Lower leg skin (tissue), 3 donors: ENCODE results near the gene RAB30.

Experiments
- POLR2A ChIP-seq, 2 donors: fragments of 450-650 bp; IDR thresholded peaks; one replicate each; pipeline ENCODE4 v1.6.1; 2016 to 2017; ENCODE audit warnings: antibody characterized with exemption in 2 of 2, mild to moderate bottlenecking in 1 of 2, moderate library complexity in 1 of 2
- TF ChIP-seq, protein P1 (sequence below), 3 donors: fragments of 450-650 bp; IDR thresholded peaks; one replicate each; pipeline ENCODE4 v1.5.1; 2016; ENCODE audit warnings: antibody characterized with exemption in 3 of 3, mild to moderate bottlenecking in 3 of 3, moderate library complexity in 2 of 3

DNA sequence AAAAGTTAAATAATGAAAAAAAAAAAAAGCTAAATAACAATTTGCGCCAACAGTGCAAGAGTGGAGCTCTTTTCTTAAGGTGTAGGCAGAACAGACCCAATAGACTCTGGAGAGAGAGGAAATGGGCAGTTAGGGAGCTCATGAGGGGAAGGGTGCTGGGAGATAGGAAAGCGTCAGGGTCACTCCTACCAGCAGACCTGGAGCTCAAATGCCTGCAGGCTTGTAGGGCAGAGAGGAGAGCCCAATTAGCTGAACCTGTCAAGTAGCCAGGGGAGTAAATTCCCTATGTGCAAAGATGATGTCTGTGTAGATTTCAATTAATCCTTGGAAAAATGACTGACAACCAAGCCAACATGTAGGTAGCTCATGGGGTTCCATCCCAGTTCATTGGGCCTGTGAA lies 73.0 kb downstream of the RAB30 start:
- no peak for TF ChIP-seq POLR2A (IDR thresholded peaks at IDR 0.05)
- TF ChIP-seq, protein P1, sequence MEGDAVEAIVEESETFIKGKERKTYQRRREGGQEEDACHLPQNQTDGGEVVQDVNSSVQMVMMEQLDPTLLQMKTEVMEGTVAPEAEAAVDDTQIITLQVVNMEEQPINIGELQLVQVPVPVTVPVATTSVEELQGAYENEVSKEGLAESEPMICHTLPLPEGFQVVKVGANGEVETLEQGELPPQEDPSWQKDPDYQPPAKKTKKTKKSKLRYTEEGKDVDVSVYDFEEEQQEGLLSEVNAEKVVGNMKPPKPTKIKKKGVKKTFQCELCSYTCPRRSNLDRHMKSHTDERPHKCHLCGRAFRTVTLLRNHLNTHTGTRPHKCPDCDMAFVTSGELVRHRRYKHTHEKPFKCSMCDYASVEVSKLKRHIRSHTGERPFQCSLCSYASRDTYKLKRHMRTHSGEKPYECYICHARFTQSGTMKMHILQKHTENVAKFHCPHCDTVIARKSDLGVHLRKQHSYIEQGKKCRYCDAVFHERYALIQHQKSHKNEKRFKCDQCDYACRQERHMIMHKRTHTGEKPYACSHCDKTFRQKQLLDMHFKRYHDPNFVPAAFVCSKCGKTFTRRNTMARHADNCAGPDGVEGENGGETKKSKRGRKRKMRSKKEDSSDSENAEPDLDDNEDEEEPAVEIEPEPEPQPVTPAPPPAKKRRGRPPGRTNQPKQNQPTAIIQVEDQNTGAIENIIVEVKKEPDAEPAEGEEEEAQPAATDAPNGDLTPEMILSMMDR (IDR thresholded peaks at IDR 0.05): no peak
